Stimulated activated memory B cell treated with anti-CD40 and anti-IgM and Interleukin-4, amounts not matched to agents 10 μg/mL and 1 μg/mL and 100 μg/mL, for 72 hours (primary cell): ENCODE measurements around the gene SLC20A1.

Experiments
- ATAC-seq: fragments of 150-1000 bp; cut with Tn5 transposase; 2 replicates; pipeline ENCODE4 v1.10.0; 2021
- H3K27ac Mint-ChIP-seq: one replicate; pipeline ENCODE4 v1.8.0; 2022; ENCODE audit warnings: mild to moderate bottlenecking, mixed read lengths
- H3K27me3 Mint-ChIP-seq: one replicate; pipeline ENCODE4 v1.8.0; 2022; ENCODE audit warnings: mixed read lengths
- H3K36me3 Mint-ChIP-seq: one replicate; pipeline ENCODE4 v1.8.0; 2022; ENCODE audit warnings: mixed read lengths
- H3K4me1 Mint-ChIP-seq: one replicate; pipeline ENCODE4 v1.8.0; 2022; ENCODE audit warnings: mixed read lengths
- H3K4me3 Mint-ChIP-seq: one replicate; pipeline ENCODE4 v1.8.0; 2022; ENCODE audit warnings: mild to moderate bottlenecking, moderate library complexity, mixed read lengths
- H3K9me3 Mint-ChIP-seq: one replicate; pipeline ENCODE4 v1.8.0; 2022; ENCODE audit warnings: mixed read lengths

SLC20A1 gene

DNA sequence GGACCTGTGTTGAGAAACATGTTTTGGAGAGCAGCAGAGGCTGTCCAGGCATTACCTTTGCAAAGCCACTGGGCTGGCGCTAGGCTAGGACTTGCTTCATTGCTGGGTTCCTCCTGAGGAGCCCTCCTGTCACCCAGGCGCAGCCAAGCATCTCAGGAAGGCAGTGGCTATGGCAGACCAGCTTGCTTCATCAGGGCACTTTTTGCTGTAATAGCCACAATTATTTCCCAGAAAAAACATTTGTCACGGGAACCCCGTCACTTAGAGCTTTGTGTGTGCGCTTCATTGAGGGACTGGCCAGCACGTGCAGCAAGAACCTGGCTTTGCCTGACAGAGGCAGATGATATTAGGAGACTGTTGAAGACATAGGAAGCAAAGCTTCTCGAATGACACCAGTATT is 36.4 kb downstream of the SLC20A1 start:
- ATAC-seq: no peak
- no peaks in the 10 kb centered on the region for H3K36me3 Mint-ChIP-seq

GRCh38 chr2:112683550-112684414 is 38.0 kb downstream of the SLC20A1 start:
- H3K4me1 Mint-ChIP-seq: peaks cover 22% of the 10 kb centered on the region
- no peak for ATAC-seq
- H3K4me3 Mint-ChIP-seq: no peak overlapping the region
- no peaks in the 10 kb centered on the region for H3K36me3 Mint-ChIP-seq
- no peaks in the 10 kb centered on the region for H3K27me3 Mint-ChIP-seq
- no peak overlapping the region for H3K27ac Mint-ChIP-seq
- no peaks in the 10 kb centered on the region for H3K9me3 Mint-ChIP-seq

More for the DNA sequence above, 36.4 kb downstream of the SLC20A1 start:
- no peaks in the 10 kb centered on the region for H3K9me3 Mint-ChIP-seq
- no peak overlapping the region for H3K27ac Mint-ChIP-seq
- H3K27me3 Mint-ChIP-seq: no peaks in the 10 kb centered on the region
- no peak overlapping the region for H3K4me3 Mint-ChIP-seq
- H3K4me1 Mint-ChIP-seq: peaks cover 22% of the 10 kb centered on the region

GRCh38 chr2:112684415-112684775 is 38.7 kb downstream of the SLC20A1 start:
- H3K27ac Mint-ChIP-seq: no peak overlapping the region
- H3K4me3 Mint-ChIP-seq: no peak overlapping the region
- no peaks in the 10 kb centered on the region for H3K27me3 Mint-ChIP-seq
- H3K9me3 Mint-ChIP-seq: no peaks in the 10 kb centered on the region
- no peaks in the 10 kb centered on the region for H3K36me3 Mint-ChIP-seq
- no peak for ATAC-seq
- H3K4me1 Mint-ChIP-seq: peaks cover 22% of the 10 kb centered on the region

GRCh38 chr2:112685271-112685884 is 39.6 kb downstream of the SLC20A1 start:
- H3K27ac Mint-ChIP-seq: no peak overlapping the region
- peaks cover 25% of the 10 kb centered on the region for H3K4me1 Mint-ChIP-seq
- H3K36me3 Mint-ChIP-seq: no peaks in the 10 kb centered on the region
- no peak for ATAC-seq
- H3K4me3 Mint-ChIP-seq: no peak overlapping the region
- H3K9me3 Mint-ChIP-seq: no peaks in the 10 kb centered on the region
- no peaks in the 10 kb centered on the region for H3K27me3 Mint-ChIP-seq

DNA sequence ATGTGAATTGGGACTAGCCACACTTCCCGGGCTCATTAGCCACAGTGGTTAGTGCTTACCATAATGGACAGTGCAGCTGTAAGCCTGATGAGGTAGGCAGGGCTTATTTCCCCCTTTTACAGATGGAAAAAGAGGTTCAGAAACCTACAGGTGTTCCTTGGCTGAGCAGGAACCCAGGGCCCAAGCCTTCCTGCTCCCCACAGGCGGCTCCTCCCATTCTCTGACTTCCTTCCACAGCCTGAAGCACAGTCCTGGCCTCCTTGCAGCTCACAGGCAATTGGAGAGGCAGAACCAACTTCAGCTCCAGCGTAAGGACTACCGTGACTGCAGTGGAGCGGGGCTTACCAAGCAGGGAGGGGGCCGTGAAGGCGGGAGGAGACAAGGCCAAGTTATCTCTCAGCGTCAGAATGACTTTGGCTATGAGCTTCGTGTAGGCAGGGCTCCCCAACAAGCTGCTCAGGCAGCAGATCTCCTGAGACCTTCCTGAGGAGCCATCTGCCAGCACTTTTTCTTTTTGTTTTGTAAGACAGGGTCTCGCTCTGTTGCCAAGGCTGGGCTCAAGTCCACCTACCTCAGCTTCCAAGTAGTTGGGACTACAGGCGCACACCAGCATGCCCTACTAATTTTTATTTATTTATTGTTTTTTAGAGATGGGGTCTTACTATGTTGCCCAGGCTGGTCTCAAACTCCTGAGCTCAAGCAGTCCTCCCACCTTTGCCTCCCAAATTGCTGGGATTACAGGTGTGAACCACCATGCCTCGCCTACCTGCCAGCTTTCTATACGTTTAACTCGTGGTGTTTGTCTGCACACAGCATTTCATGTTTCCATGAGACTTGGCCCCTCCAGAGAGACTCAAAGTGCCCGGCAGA is 40.8 kb downstream of the SLC20A1 start:
- H3K36me3 Mint-ChIP-seq: no peaks in the 10 kb centered on the region
- ATAC-seq: peak; percentile 61
- H3K27me3 Mint-ChIP-seq: no peaks in the 10 kb centered on the region
- no peaks in the 10 kb centered on the region for H3K9me3 Mint-ChIP-seq
- no peak overlapping the region for H3K27ac Mint-ChIP-seq
- H3K4me3 Mint-ChIP-seq: no peak overlapping the region
- H3K4me1 Mint-ChIP-seq: peaks cover 37% of the 10 kb centered on the region

- Mint-ChIP-seq H3K27ac (no peak overlapping the region), H3K4me1 (peaks cover 46% of the 10 kb centered on the region), H3K4me3 (no peak overlapping the region), H3K9me3 (no peaks in the 10 kb centered on the region), H3K27me3 (no peaks in the 10 kb centered on the region), H3K36me3 (no peaks in the 10 kb centered on the region)
- no peak for ATAC-seq
Measured at GRCh38 chr2:112687522-112687921, 41.8 kb downstream of the SLC20A1 start.

DNA sequence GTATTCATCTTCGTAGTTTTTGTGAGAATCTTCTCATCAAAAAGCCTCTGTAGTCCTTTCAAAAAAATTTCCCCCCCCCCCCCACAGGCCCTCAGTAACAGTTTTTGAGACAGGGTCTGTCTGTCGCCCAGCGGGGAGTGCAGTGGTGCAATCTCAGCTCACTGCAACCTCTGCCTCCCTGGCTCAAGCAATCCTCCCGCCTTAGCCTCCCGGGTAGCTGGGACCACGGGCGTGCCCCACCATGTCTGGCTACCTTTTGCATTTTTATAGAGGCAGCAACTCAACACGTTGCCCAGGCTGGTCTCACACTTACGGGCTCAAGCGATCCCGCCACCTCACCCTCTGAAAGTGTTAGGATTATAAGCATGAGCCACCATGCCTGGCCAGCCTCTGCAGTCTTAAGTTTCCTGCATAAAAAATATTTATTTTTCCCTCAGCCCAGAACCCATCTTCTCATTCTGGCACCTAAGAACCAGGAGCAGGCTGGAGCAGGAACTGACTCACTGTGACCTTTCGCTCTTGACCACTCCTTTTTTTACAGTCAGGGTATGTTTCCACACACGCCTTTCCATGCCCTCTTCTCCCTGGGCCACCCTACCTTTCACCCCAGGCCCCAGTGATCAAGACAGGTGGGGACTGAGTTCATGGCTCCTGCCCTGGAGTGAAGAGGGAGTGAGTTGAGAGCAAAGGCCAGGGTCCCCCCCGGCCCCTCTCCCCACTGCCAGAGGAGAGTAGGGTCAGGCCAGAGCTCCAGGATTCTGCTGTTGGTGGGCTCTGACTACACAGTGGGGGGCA is 42.5 kb downstream of the SLC20A1 start:
- Mint-ChIP-seq H3K4me3 (no peak overlapping the region), H3K27ac (no peak overlapping the region), H3K36me3 (no peaks in the 10 kb centered on the region), H3K4me1 (peaks cover 54% of the 10 kb centered on the region), H3K27me3 (no peaks in the 10 kb centered on the region), H3K9me3 (no peaks in the 10 kb centered on the region)
- no peak for ATAC-seq

- Mint-ChIP-seq H3K27me3 (no peaks in the 10 kb centered on the region), H3K4me1 (peaks cover 42% of the 10 kb centered on the region)
Measured at GRCh38 chr2:112690853-112691401, 45.2 kb downstream of the SLC20A1 start.

GRCh38 chr2:112691881-112692281 is 46.1 kb downstream of the SLC20A1 start:
- no peak for ATAC-seq
- H3K27me3 Mint-ChIP-seq: no peaks in the 10 kb centered on the region
- H3K4me1 Mint-ChIP-seq: peaks cover 36% of the 10 kb centered on the region
- H3K4me3 Mint-ChIP-seq: no peak overlapping the region
- no peaks in the 10 kb centered on the region for H3K9me3 Mint-ChIP-seq
- H3K27ac Mint-ChIP-seq: peak overlapping the region; percentile 62
- H3K36me3 Mint-ChIP-seq: no peaks in the 10 kb centered on the region

More at GRCh38 chr2:112690853-112691401, 45.2 kb downstream of the SLC20A1 start:
- no peaks in the 10 kb centered on the region for H3K9me3 Mint-ChIP-seq
- H3K36me3 Mint-ChIP-seq: no peaks in the 10 kb centered on the region
- H3K4me3 Mint-ChIP-seq: peak overlapping the region; percentile 71
- H3K27ac Mint-ChIP-seq: peak overlapping the region; percentile 62
- peak; percentile 79 for ATAC-seq

- peak; percentile 80 for ATAC-seq
- Mint-ChIP-seq H3K27ac (peak overlapping the region; percentile 62), H3K4me1 (peaks cover 36% of the 10 kb centered on the region), H3K4me3 (no peak overlapping the region), H3K36me3 (no peaks in the 10 kb centered on the region), H3K27me3 (no peaks in the 10 kb centered on the region), H3K9me3 (no peaks in the 10 kb centered on the region)
Measured at GRCh38 chr2:112692495-112692911, 46.8 kb downstream of the SLC20A1 start.

DNA sequence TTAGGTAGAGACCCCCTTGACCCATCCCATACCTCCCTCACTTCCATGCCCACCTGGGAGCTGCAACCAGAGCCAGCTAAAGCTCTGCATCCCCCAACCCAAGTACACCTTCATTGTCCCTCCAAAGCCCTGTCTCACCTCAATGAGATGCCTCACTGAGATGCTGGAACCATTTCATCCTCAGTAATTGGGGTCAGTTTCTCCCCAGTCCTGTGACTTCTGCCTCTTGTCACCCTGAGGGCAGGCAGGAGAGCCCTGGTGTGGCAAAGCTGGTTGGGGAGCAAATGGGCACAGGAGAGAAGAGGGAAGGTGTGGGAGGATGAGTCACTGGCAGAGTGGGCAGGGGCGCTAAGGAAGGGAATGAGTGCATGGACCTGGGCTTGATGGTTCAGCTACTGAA is 47.2 kb downstream of the SLC20A1 start:
- H3K27me3 Mint-ChIP-seq: no peaks in the 10 kb centered on the region
- no peak overlapping the region for H3K4me3 Mint-ChIP-seq
- ATAC-seq: no peak
- no peaks in the 10 kb centered on the region for H3K9me3 Mint-ChIP-seq
- peak overlapping the region; percentile 62 for H3K27ac Mint-ChIP-seq
- H3K4me1 Mint-ChIP-seq: peaks cover 36% of the 10 kb centered on the region
- no peaks in the 10 kb centered on the region for H3K36me3 Mint-ChIP-seq

DNA sequence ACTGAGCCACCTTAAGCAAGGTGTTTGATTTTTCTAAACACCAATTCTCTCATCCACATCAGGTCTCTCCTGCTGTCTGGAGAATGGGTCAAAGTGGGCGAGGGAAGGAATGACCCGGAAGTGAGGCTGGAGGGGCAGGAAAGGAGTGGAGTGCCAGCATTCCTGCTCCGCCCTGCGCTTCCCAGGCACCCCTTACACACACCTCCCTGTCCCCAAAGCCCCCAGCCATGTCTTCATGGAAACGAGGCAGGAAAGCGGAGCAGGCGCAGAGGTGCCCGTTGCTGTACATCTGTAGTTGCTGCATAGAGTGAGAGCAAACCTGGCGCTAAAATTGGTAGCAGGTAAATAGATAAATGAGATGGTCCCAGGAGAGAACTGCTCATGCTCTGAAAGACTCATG is 47.9 kb downstream of the SLC20A1 start:
- H3K4me3 Mint-ChIP-seq: no peak overlapping the region
- H3K27me3 Mint-ChIP-seq: no peaks in the 10 kb centered on the region
- no peaks in the 10 kb centered on the region for H3K36me3 Mint-ChIP-seq
- no peak for ATAC-seq
- H3K4me1 Mint-ChIP-seq: peaks cover 37% of the 10 kb centered on the region
- H3K27ac Mint-ChIP-seq: peak overlapping the region; percentile 62
- no peaks in the 10 kb centered on the region for H3K9me3 Mint-ChIP-seq

GRCh38 chr2:112694182-112694581 is 48.4 kb downstream of the SLC20A1 start:
- H3K4me3 Mint-ChIP-seq: no peak overlapping the region
- no peaks in the 10 kb centered on the region for H3K36me3 Mint-ChIP-seq
- no peak for ATAC-seq
- H3K9me3 Mint-ChIP-seq: no peaks in the 10 kb centered on the region
- peaks cover 42% of the 10 kb centered on the region for H3K4me1 Mint-ChIP-seq
- H3K27me3 Mint-ChIP-seq: no peaks in the 10 kb centered on the region
- H3K27ac Mint-ChIP-seq: peak overlapping the region; percentile 62

GRCh38 chr2:112698834-112699515 is 53.2 kb downstream of the SLC20A1 start:
- Mint-ChIP-seq H3K27me3 (no peaks in the 10 kb centered on the region), H3K36me3 (no peaks in the 10 kb centered on the region), H3K4me1 (peaks cover 42% of the 10 kb centered on the region), H3K4me3 (no peak overlapping the region), H3K9me3 (no peaks in the 10 kb centered on the region), H3K27ac (peak overlapping the region; percentile 83)
- no peak for ATAC-seq
